IPS DF 19.7 (cell line): ENCODE data around the gene MEIOB.
"Not testable (repeated sequence)": the region's sequence is repeated elsewhere in the genome, so short reads cannot be mapped to it uniquely, and the experiment has no call there.

ENCODE experiments used
- DNase-seq: peaks from one replicate; pipeline ENCODE4 v3.0.0-alpha.2; 2013; ENCODE audit warnings: low read depth, low spot score

MEIOB gene

DNA sequence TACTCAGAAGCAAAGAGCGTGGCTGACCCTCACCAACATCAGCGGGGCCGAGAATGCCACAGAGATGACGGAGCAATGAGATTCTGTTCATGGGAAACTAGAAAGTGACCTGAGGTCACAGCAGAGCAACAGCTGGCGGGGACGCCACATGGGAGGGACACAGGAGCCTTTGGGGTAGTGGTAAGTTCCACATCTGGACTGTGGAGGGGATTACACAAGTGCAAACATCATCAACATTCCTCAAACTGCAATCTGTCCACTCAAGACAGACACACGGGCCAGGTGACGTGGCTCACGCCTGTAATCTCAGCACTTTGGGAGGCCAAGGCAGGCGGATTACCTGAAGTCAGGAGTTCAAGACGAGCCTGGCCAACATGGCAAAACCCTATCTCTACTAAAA is 56.5 kb downstream of the MEIOB start:
- no peak for DNase-seq

GRCh38 chr16:1812732-1813163 is 59.2 kb downstream of the MEIOB start:
- DNase-seq = no peak

DNA sequence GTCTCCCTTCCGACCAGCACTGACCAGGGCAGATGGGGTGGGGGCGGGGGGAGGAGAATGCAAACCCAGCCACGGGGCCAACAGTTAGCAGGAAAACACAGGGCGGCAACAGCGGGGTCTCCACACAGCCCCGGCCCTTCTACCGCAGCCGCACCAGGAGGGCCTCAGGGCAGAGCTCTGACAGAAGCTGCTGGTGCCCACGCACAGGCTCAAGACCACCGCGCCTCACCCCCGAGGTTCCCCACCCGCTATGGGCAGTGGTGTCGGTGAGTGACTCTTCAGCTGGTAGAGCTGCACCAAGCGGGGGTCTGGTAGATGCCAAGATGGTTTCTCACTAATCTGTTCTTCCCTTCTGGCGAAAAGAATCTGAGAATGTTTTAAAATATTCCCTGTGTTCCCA is 61.4 kb downstream of the MEIOB start:
- DNase-seq = no peak

- DNase-seq = no peak
Observed at GRCh38 chr16:1810106-1810505, 61.9 kb downstream of the MEIOB start.

GRCh38 chr16:1809281-1809801 is 62.6 kb downstream of the MEIOB start:
- DNase-seq = no peak

DNA sequence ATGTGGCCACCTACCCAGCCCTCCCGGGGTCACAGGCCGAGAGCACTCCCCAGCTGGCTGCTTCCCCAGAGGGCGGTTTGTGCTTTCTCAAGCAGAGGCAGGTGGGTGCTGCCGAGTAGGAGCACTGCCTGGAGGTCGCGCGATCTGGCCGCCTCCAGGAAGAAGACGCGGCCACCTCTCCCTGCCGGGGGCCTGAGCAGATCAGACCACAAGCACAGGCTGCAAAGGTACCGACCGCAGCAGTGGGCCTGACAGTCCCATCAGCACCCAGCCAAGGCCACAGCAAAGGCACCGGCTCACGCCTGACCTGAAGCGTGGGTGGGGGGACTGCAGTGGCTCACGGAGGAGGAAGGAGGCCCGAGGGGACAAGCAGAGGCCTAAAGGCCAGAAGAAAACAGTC is 63.3 kb downstream of the MEIOB start:
- DNase-seq = no peak

GRCh38 chr16:1807626-1808025 is 64.3 kb downstream of the MEIOB start:
- no peak for DNase-seq

GRCh38 chr16:1800701-1801100 is 71.3 kb downstream of the MEIOB start:
- DNase-seq = no peak

DNA sequence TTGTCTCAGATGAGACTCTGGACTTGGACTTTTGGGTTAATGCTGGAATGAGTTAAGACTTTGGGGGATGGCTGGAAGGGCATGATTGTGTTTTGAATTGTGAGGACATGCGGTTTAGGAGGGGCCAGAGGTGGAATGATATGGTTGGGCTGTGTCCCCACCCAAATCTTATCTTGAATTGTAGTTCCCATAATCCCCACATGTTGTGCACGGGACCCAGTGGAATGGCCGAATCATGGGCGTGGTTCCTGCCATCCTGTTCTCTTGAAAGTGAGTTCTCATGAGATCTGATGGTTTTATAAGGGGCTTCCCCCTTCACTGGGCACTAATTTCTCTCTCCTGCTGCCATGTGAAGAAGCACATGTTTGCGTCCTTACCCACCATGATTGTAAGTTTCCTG is 72.7 kb downstream of the MEIOB start:
- DNase-seq = not testable (repeated sequence)

- no peak for DNase-seq
Observed at GRCh38 chr16:1794908-1795666, 76.9 kb downstream of the MEIOB start.

DNA sequence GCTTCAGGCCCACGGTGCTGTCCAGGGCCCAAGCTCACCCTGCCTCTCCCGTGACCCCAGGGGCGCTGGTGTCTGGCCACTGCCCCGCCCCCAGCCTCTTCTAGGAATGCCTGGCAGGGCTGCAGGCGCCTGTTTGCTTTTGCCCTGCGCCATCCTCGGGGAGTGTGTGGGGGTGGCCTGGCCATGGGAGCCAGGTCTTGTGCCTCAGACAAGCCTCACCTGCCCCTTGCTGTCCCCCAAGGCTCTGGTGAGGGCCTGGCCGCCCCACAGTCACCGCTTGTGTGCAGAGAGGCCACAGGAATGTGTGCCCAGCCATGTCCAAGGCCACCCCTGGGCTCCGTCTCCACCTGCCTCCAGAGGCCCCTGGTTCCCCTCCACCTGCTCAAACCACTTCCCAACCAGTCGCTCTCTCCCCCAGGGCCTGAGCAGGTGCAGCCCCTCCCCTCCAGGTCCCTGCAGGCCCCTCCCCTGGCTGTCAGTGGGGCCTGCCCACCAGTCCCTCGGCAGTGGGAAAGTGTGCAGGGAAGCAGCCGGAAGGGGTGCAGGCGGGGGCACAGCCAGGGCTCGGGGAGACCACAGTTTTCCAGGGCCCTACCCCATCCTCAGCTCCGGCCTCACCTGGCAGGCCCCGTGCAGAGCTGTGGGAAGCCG is 77.6 kb downstream of the MEIOB start:
- DNase-seq = no peak

- no peak for DNase-seq
Observed at GRCh38 chr16:1793578-1794220, 78.3 kb downstream of the MEIOB start, which contains the start of gene IGFALS. IGFALS (minus strand) TSS chr16:1793705; CDS start chr16:1793652, 53 bp downstream.

DNA sequence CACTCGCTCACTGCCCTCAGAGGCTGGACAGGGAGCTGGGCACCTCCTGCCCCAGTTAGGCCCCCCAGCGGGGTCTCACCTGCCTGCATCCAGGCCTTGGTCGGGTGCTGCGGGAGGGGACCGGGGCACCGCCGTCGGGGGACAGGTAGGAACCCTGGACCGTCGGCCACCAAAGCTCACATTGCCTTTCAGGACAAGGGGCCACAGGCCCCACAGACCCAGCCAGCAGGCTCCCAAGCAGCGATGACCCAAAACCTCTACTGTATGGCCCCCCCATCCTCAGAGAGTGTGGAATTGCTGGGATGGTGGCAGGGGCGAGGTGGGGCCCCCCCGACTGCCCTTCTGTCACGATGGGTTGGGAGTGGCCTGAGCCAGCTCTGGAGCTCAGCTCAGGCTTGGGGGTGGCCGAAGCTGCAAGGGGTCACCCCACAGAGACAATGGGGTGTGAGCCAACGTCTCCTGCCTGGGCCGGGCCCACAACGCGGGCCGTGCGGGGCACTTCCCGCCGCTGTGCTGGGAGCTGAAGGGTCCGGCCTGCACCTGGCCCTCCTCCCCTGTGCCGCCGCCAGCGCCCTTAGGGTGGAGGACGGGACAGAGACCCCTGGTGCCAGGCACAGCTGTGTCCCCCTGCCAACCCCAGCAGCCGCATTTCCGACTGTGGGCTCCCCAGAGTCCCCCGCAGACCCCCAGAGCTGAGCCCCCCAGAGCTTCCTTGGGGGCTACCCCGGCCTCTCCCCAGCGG is 79.0 kb downstream of the MEIOB start:
- DNase-seq = no peak

GRCh38 chr16:1791943-1792812 is 79.8 kb downstream of the MEIOB start:
- no peak for DNase-seq

GRCh38 chr16:1791256-1791942 is 80.6 kb downstream of the MEIOB start:
- no peak for DNase-seq

DNA sequence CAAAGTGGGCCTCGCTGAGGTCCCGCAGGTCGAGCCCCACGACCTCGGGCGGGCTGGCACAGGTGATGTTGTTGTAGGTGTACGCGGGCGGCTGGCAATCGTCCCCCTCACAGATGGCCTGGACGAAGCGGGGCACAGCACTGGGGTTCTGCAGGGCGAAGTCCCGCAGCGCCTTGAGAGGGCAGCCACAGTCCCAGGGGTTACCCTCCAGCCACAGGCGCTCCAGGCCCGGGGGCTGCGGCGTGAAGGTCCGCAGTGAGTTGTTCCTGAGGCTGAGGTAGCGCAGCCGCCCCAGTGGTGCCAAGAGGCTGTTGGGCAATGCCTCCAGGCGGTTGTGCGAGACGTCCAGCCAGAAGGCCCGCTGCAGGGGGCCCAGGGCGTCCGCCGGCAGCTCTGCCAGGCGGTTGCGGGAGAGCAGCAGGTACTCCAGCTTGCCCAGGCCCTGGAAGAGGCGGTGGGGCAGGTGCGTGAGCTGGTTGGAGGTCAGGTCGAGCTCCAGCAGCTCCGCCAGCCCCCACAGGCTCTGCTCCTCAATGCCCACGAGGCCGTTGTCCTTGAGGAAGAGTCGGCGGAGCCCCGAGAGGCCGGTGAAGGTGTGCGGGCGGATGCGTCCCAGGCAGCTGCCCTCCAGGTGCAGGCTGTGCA is 81.2 kb downstream of the MEIOB start:
- no peak for DNase-seq

DNA sequence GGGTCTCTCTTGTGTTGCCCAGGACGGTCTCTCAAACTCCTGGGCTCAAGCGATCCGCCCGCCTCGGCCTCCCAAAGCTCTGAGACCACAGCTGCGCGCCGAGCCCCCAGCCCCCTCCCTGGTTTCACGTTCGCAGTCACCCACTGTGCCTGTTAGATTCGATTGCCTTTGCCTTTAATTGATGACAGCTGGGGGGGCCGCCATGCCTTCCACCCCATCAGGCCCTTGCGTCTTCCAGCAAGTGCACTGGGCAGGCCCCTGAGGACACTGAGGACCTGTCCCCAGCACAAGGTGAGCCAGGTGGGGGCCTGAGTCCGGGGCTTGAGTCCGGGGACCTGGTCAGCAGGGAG is 81.7 kb downstream of the MEIOB start:
- no peak for DNase-seq

GRCh38 chr16:1789643-1790045 is 82.3 kb downstream of the MEIOB start:
- DNase-seq = no peak

DNA sequence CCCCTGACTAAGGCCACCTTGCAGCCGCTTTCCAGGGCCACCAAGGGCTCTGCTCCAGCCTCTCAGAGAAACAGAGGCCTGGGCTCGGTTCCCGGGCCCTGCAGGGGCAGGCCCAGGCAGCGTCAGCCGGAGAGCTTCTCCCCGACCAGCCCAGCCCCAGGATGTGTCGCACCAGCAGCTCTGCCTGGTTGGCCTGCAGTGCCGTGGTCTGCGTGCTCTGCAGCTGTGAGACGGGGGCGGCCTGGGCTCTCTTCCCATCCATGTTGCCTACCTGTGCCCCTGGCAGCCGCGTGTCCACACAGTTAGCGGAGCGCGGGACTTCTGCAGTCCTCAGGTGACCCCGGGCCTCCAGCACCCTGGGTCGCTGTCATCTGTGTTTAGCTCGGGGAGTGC is 83.3 kb downstream of the MEIOB start:
- DNase-seq = no peak
